ENCODE data around the gene TMEM132C.

TMEM132C gene

GRCh38 chr12:128510511-128510910 is 243.5 kb downstream of the TMEM132C start:
- DNase-seq, result no peak

GRCh38 chr12:128513331-128513730 is 246.4 kb downstream of the TMEM132C start:
- no peak for DNase-seq

- no peak for DNase-seq
Measured at GRCh38 chr12:128513831-128514230, 246.9 kb downstream of the TMEM132C start.

GRCh38 chr12:128518644-128519043 is 251.7 kb downstream of the TMEM132C start:
- no peak for DNase-seq

- no peak for DNase-seq
Measured at GRCh38 chr12:128519426-128519825, 252.5 kb downstream of the TMEM132C start.

- no peak for DNase-seq
Measured at GRCh38 chr12:128521981-128522380, 255.0 kb downstream of the TMEM132C start.

GRCh38 chr12:128524439-128524838 is 257.5 kb downstream of the TMEM132C start:
- no peak for DNase-seq

- DNase-seq, result no peak
Measured at GRCh38 chr12:128531170-128531569, 264.2 kb downstream of the TMEM132C start.

- no peak for DNase-seq
Measured at GRCh38 chr12:128534906-128535305, 267.9 kb downstream of the TMEM132C start.

- no peak for DNase-seq
Measured at GRCh38 chr12:128536810-128537209, 269.8 kb downstream of the TMEM132C start.

- DNase-seq, result no peak
Measured at GRCh38 chr12:128537668-128538067, 270.7 kb downstream of the TMEM132C start.

- no peak for DNase-seq
Measured at GRCh38 chr12:128542844-128543243, 275.9 kb downstream of the TMEM132C start.

GRCh38 chr12:128543460-128543859 is 276.5 kb downstream of the TMEM132C start:
- DNase-seq, result no peak

GRCh38 chr12:128543971-128544370 is 277.0 kb downstream of the TMEM132C start:
- no peak for DNase-seq

- no peak for DNase-seq
Measured at GRCh38 chr12:128548949-128549348, 282.0 kb downstream of the TMEM132C start.

- DNase-seq, result no peak
Measured at GRCh38 chr12:128549601-128550218, 282.7 kb downstream of the TMEM132C start.

- DNase-seq, result no peak
Measured at GRCh38 chr12:128551266-128551665, 284.3 kb downstream of the TMEM132C start.

GRCh38 chr12:128554546-128555304 is 287.8 kb downstream of the TMEM132C start:
- no peak for DNase-seq

- no peak for DNase-seq
Measured at GRCh38 chr12:128557231-128557630, 290.3 kb downstream of the TMEM132C start.

- no peak for DNase-seq
Measured at GRCh38 chr12:128564956-128565355, 298.0 kb downstream of the TMEM132C start.

- DNase-seq, result no peak
Measured at GRCh38 chr12:128567730-128568129, 300.8 kb downstream of the TMEM132C start.

- no peak for DNase-seq
Measured at GRCh38 chr12:128570191-128571065, 303.5 kb downstream of the TMEM132C start.

All from fibroblast of skin of right quadriceps (primary cell).